DMS114 treated with DMSO at 0.1 percent for 48 hours (cell line): ENCODE measurements around the gene STARD7.
A peak's percentile ranks its signal among the peaks of the same experiment; 100 is the strongest.

Experiments used
- DNase-seq: peaks from one replicate; lab custom pipeline; 2025; ENCODE audit not compliant: unreplicated experiment; lab: John Stamatoyannopoulos, UW

Gene STARD7

GRCh38 chr2:96198921-96199320 lies 9.7 kb downstream of the STARD7 start:
- DNase-seq, result no peak

- DNase-seq, result no peak
These were observed 10.9 kb downstream of the STARD7 start for GRCh38 chr2:96197546-96198255.

- DNase-seq, result no peak
These were observed 13.1 kb downstream of the STARD7 start for GRCh38 chr2:96195410-96196066.

GRCh38 chr2:96191937-96192670 lies 16.5 kb downstream of the STARD7 start:
- no peak for DNase-seq

GRCh38 chr2:96188821-96189526 lies 19.7 kb downstream of the STARD7 start:
- no peak for DNase-seq

GRCh38 chr2:96186562-96186961 lies 22.1 kb downstream of the STARD7 start:
- DNase-seq, result no peak

GRCh38 chr2:96185516-96185915 lies 23.1 kb downstream of the STARD7 start:
- no peak for DNase-seq

GRCh38 chr2:96184989-96185388 lies 23.6 kb downstream of the STARD7 start:
- DNase-seq, result no peak

GRCh38 chr2:96184188-96184587 lies 24.4 kb downstream of the STARD7 start:
- no peak for DNase-seq

GRCh38 chr2:96181529-96181928 lies 27.1 kb downstream of the STARD7 start:
- DNase-seq, result no peak

GRCh38 chr2:96180521-96180920 lies 28.1 kb downstream of the STARD7 start:
- DNase-seq, result no peak

- no peak for DNase-seq
These were observed 28.6 kb downstream of the STARD7 start for GRCh38 chr2:96180002-96180401.

- no peak for DNase-seq
These were observed 32.0 kb downstream of the STARD7 start for GRCh38 chr2:96176661-96177060.

- no peak for DNase-seq
These were observed 32.7 kb downstream of the STARD7 start for GRCh38 chr2:96175951-96176350.

GRCh38 chr2:96174251-96175144 lies 34.1 kb downstream of the STARD7 start:
- peak; percentile 55 for DNase-seq

- DNase-seq, result no peak
These were observed 36.8 kb downstream of the STARD7 start for GRCh38 chr2:96171831-96172230.

GRCh38 chr2:96170626-96171025 lies 38.0 kb downstream of the STARD7 start:
- DNase-seq, result no peak

- DNase-seq, result no peak
These were observed 38.6 kb downstream of the STARD7 start for GRCh38 chr2:96169868-96170507.

GRCh38 chr2:96167407-96168013 lies 41.1 kb downstream of the STARD7 start:
- DNase-seq, result no peak
